Neural cell (in vitro differentiated cells): ENCODE data around the gene RFESD. TPM values are rescaled to one million over a fixed set of nuclear protein-coding genes. Genes with fewer than 3 reads are reported as not detected.

Source experiments
- H2AFZ ChIP-seq: fragments of 200-600, 300-800 bp; sonication (generic), shearing (Covaris generic); 2 replicates; pipeline ENCODE4 v1.6.0; 2014; ENCODE audit warnings: low read depth, mild to moderate bottlenecking, antibody characterized with exemption, low read length, moderate library complexity
- H3F3A ChIP-seq: fragments of 200-600 bp; shearing (Covaris generic); 2 replicates; pipeline ENCODE4 v1.6.1; 2016; ENCODE audit warnings: mild to moderate bottlenecking, moderate library complexity, mixed read lengths, antibody characterized with exemption, low read length; ENCODE audit not compliant: insufficient read depth, poor library complexity, severe bottlenecking
- H3K27ac ChIP-seq: fragments of 200-600, 300-800 bp; sonication (generic), shearing (Covaris generic); 2 replicates; pipeline ENCODE4 v1.5.1; 2014; ENCODE audit warnings: mild to moderate bottlenecking, low read length, moderate library complexity
- H3K27me3 ChIP-seq: fragments of 300-800, 200-600 bp; sonication (generic), shearing (Covaris generic); 2 replicates; pipeline ENCODE4 v1.6.0; 2014; ENCODE audit warnings: mild to moderate bottlenecking, low read depth, low read length, moderate library complexity; ENCODE audit not compliant: insufficient read depth
- H3K36me3 ChIP-seq: fragments of 300-800, 200-600 bp; sonication (generic), shearing (Covaris generic); 2 replicates; pipeline ENCODE4 v1.5.1; 2014; ENCODE audit warnings: mild to moderate bottlenecking, antibody characterized with exemption, low read length, moderate library complexity; ENCODE audit not compliant: insufficient read depth
- H3K4me2 ChIP-seq: fragments of 300-800, 200-600 bp; sonication (generic), shearing (Covaris generic); 2 replicates; pipeline ENCODE4 v1.6.0; 2014; ENCODE audit warnings: mild to moderate bottlenecking, low read length
- H3K4me3 ChIP-seq: fragments of 300-800, 200-600 bp; sonication (generic), shearing (Covaris generic); 2 replicates; pipeline ENCODE4 v1.5.1; 2014; ENCODE audit warnings: mild to moderate bottlenecking, low read length, moderate library complexity
- H3K79me2 ChIP-seq: fragments of 200-600 bp; shearing (Covaris generic); replicated peaks from 2 replicates; pipeline ENCODE4 v1.6.0; 2014; ENCODE audit warnings: mild to moderate bottlenecking, low read length, moderate library complexity; ENCODE audit not compliant: insufficient read depth
- H3K9ac ChIP-seq: fragments of 300-800, 200-600 bp; sonication (generic), shearing (Covaris generic); 2 replicates; pipeline ENCODE4 v1.6.1; 2016; ENCODE audit warnings: mild to moderate bottlenecking, low read length, mixed read lengths
- H3K9me2 ChIP-seq: fragments of 200-600 bp; shearing (Covaris generic); 2 replicates; pipeline ENCODE4 v1.6.1; 2016; ENCODE audit warnings: mild to moderate bottlenecking, low read length, mixed read lengths; ENCODE audit not compliant: insufficient read depth
- H3K9me3 ChIP-seq: fragments of 200-600, 300-800 bp; sonication (generic), shearing (Covaris generic); 2 replicates; pipeline ENCODE4 v1.6.1; 2016; ENCODE audit warnings: mild to moderate bottlenecking, mixed run types, low read length, moderate library complexity, mixed read lengths
- H4K20me1 ChIP-seq: fragments of 200-600 bp; shearing (Covaris generic); 2 replicates; pipeline ENCODE4 v1.6.1; 2016; ENCODE audit warnings: mild to moderate bottlenecking, mixed run types; ENCODE audit not compliant: insufficient read depth
- CTCF ChIP-seq: fragments of 450-650 bp; IDR thresholded peaks from 2 replicates; pipeline ENCODE4 v1.5.1; 2014; ENCODE audit warnings: antibody characterized with exemption, mild to moderate bottlenecking, moderate library complexity; ENCODE audit not compliant: poor library complexity, severe bottlenecking
- EP300 ChIP-seq: fragments of 450-650 bp; conservative IDR thresholded peaks from 2 replicates; pipeline ENCODE4 v1.6.1; 2014; ENCODE audit warnings: antibody characterized with exemption, mild to moderate bottlenecking, moderate library complexity; ENCODE audit not compliant: poor library complexity, severe bottlenecking
- EZH2 ChIP-seq: fragments of 200-600, 300-800 bp; shearing (Covaris generic), sonication (generic); IDR thresholded peaks from 2 replicates; pipeline ENCODE4 v1.6.1; 2014; ENCODE audit warnings: antibody characterized with exemption, low read length, borderline replicate concordance, mild to moderate bottlenecking; ENCODE audit not compliant: insufficient read depth, poor library complexity, severe bottlenecking
- MXI1 ChIP-seq: fragments of 450-650 bp; conservative IDR thresholded peaks from 2 replicates; pipeline ENCODE4 v1.6.1; 2014; ENCODE audit warnings: antibody characterized with exemption, mild to moderate bottlenecking; ENCODE audit not compliant: poor library complexity, severe bottlenecking
- POLR2AphosphoS5 ChIP-seq: IDR thresholded peaks from 2 replicates; pipeline ENCODE4 v1.6.1; 2012
- RAD21 ChIP-seq: fragments of 450-650 bp; conservative IDR thresholded peaks from 2 replicates; pipeline ENCODE4 v1.6.1; 2014; ENCODE audit warnings: antibody characterized with exemption, mild to moderate bottlenecking, moderate library complexity
- REST ChIP-seq: IDR thresholded peaks from 2 replicates; pipeline ENCODE4 v1.6.1; 2012; ENCODE audit warnings: borderline replicate concordance
- SMC3 ChIP-seq: fragments of 450-650 bp; conservative IDR thresholded peaks from 2 replicates; pipeline ENCODE4 v1.6.1; 2014; ENCODE audit warnings: antibody characterized with exemption, mild to moderate bottlenecking, moderate library complexity; ENCODE audit not compliant: poor library complexity
- TAF1 ChIP-seq: IDR thresholded peaks from 2 replicates; pipeline ENCODE4 v1.6.1; 2012; ENCODE audit warnings: low read depth
- polyA plus RNA-seq: library from polyadenylated mRNA; depleted of rRNA; stranded (reverse); fragments of >200 nt; gene quantifications from 2 replicates; pipeline ENCODE4 v1.2.3, GENCODE V29; 2014

Gene RFESD
- polyA plus RNA-seq, 1 donor from 2014 or later, result not detected

GRCh38 chr5:95649842-95650620 is 3.5 kb downstream of the RFESD start:
- Histone ChIP-seq H3K27me3 (no peaks in the 10 kb centered on the region), H3K4me3 (no peak overlapping the region)

GRCh38 chr5:95652849-95653248 is 6.3 kb downstream of the RFESD start:
- H3K36me3 ChIP-seq, result no peaks in the 10 kb centered on the region
- H3K4me2 ChIP-seq, result no peak overlapping the region
- H3K79me2 ChIP-seq, result no peaks in the 10 kb centered on the region
- H3K9me3 ChIP-seq, result no peaks in the 10 kb centered on the region
- no peak overlapping the region for H3K27ac ChIP-seq
- no peaks in the 10 kb centered on the region for H4K20me1 ChIP-seq
- H3K4me3 ChIP-seq, result no peak overlapping the region
- no peak overlapping the region for H2AFZ ChIP-seq
- H3F3A ChIP-seq, result no peaks in the 10 kb centered on the region
- H3K9ac ChIP-seq, result no peak overlapping the region
- no peaks in the 10 kb centered on the region for H3K27me3 ChIP-seq
- H3K9me2 ChIP-seq, result no peaks in the 10 kb centered on the region
- no peak for TF ChIP-seq MXI1
- TF ChIP-seq EZH2, result no peak
- TF ChIP-seq EP300, result no peak
- TF ChIP-seq TAF1, result no peak
- TF ChIP-seq POLR2AphosphoS5, result no peak
- no peak for TF ChIP-seq SMC3
- TF ChIP-seq CTCF, result no peak

More at GRCh38 chr5:95649842-95650620, 3.5 kb downstream of the RFESD start:
- Histone ChIP-seq H4K20me1 (no peaks in the 10 kb centered on the region), H3K4me2 (no peak overlapping the region), H3K36me3 (no peaks in the 10 kb centered on the region), H2AFZ (no peak overlapping the region), H3K27ac (no peak overlapping the region), H3K79me2 (no peaks in the 10 kb centered on the region), H3K9ac (no peak overlapping the region), H3K9me3 (peaks cover 3% of the 10 kb centered on the region), H3K9me2 (no peaks in the 10 kb centered on the region), H3F3A (no peaks in the 10 kb centered on the region)
- no peak for TF ChIP-seq RAD21
- no peak for TF ChIP-seq MXI1
- no peak for TF ChIP-seq REST
- TF ChIP-seq POLR2AphosphoS5, result no peak
- no peak for TF ChIP-seq TAF1
- no peak for TF ChIP-seq EP300
- TF ChIP-seq CTCF, result no peak
- no peak for TF ChIP-seq EZH2
- TF ChIP-seq SMC3, result no peak
